SK-N-SH treated with all-trans-retinoic acid at 6 μM for 48 hours (cell line): ENCODE measurements around the gene TAF3.

Experiments
- ATAC-seq: fragments of 200-7000 bp; cut with Tn5 transposase; 3 replicates; pipeline ENCODE4 v1.9.1; 2020; ENCODE audit warnings: mild to moderate bottlenecking, moderate library complexity
- ARNTL ChIP-seq: fragments of 450-650 bp; formaldehyde crosslinking; IDR thresholded peaks from 2 replicates; pipeline ENCODE4 v1.5.0; 2020; ENCODE audit warnings: low read depth, mild to moderate bottlenecking, moderate library complexity, borderline replicate concordance
- BACH2 ChIP-seq: fragments of 250-450 bp; sonication (Bioruptor Pico); IDR thresholded peaks from 2 replicates; pipeline ENCODE4 v1.9.0; 2021; ENCODE audit warnings: mild to moderate bottlenecking, borderline replicate concordance
- CSRNP3 ChIP-seq: fragments of 250-450 bp; sonication (Bioruptor Pico); IDR thresholded peaks from 2 replicates; pipeline ENCODE4 v1.5.1; 2021; ENCODE audit warnings: mild to moderate bottlenecking, moderate library complexity
- GLIS3 ChIP-seq: fragments of 250-450 bp; sonication (Bioruptor Pico); IDR thresholded peaks from 2 replicates; pipeline ENCODE4 v1.5.0; 2020; ENCODE audit warnings: mild to moderate bottlenecking, moderate library complexity
- OSR1 ChIP-seq: fragments of 250-450 bp; sonication (Bioruptor Pico); IDR thresholded peaks from 2 replicates; pipeline ENCODE4 v1.8.0; 2022; ENCODE audit warnings: moderate library complexity, mild to moderate bottlenecking, inconsistent platforms
- PPARA ChIP-seq: fragments of 250-450 bp; sonication (Bioruptor Pico); IDR thresholded peaks from 2 replicates; pipeline ENCODE4 v1.5.0; 2020; ENCODE audit warnings: mild to moderate bottlenecking, borderline replicate concordance
- SNAI2 ChIP-seq: fragments of 250-450 bp; sonication (Bioruptor Pico); IDR thresholded peaks from 2 replicates; pipeline ENCODE4 v1.5.0; 2020; ENCODE audit warnings: mild to moderate bottlenecking, moderate library complexity
- TCF4 ChIP-seq: fragments of 250-450 bp; sonication (Bioruptor Pico); IDR thresholded peaks from 2 replicates; pipeline ENCODE4 v1.8.0; 2021; ENCODE audit warnings: mild to moderate bottlenecking, moderate library complexity, borderline replicate concordance
- TOX ChIP-seq: fragments of 250-450 bp; sonication (Bioruptor Pico); IDR thresholded peaks from 2 replicates; pipeline ENCODE4 v1.8.0; 2021; ENCODE audit warnings: mild to moderate bottlenecking, moderate library complexity, borderline replicate concordance
- ZC3H10 ChIP-seq: fragments of 250-450 bp; sonication (Bioruptor Pico); IDR thresholded peaks from 2 replicates; pipeline ENCODE4 v1.5.1; 2021; ENCODE audit warnings: mild to moderate bottlenecking, moderate library complexity
- ZFP3 ChIP-seq: fragments of 250-450 bp; sonication (Bioruptor Pico); IDR thresholded peaks from 2 replicates; pipeline ENCODE4 v1.5.0; 2020; ENCODE audit warnings: mild to moderate bottlenecking, moderate library complexity
- ZFP30 ChIP-seq: fragments of 450-650 bp; formaldehyde crosslinking; IDR thresholded peaks from 2 replicates; pipeline ENCODE4 v1.5.0; 2022; ENCODE audit warnings: mild to moderate bottlenecking, moderate library complexity
- ZNF70 ChIP-seq: fragments of 450-650 bp; formaldehyde crosslinking; IDR thresholded peaks from 2 replicates; pipeline ENCODE4 v1.5.0; 2020; ENCODE audit warnings: mild to moderate bottlenecking, moderate library complexity
- ZNF8 ChIP-seq: fragments of 450-650 bp; formaldehyde crosslinking; IDR thresholded peaks from 2 replicates; pipeline ENCODE4 v1.5.0; 2020; ENCODE audit warnings: mild to moderate bottlenecking, moderate library complexity
- TF ChIP-seq, protein P1 (sequence below): fragments of 250-450 bp; sonication (Bioruptor Pico); IDR thresholded peaks from 2 replicates; pipeline ENCODE4 v1.5.0; 2020; ENCODE audit warnings: mild to moderate bottlenecking, moderate library complexity
- TF ChIP-seq, protein P2 (sequence below): fragments of 250-450 bp; sonication (Bioruptor Pico); IDR thresholded peaks from 2 replicates; pipeline ENCODE4 v1.5.1; 2020; ENCODE audit warnings: low read depth, mild to moderate bottlenecking, moderate library complexity

The TAF3 gene

DNA sequence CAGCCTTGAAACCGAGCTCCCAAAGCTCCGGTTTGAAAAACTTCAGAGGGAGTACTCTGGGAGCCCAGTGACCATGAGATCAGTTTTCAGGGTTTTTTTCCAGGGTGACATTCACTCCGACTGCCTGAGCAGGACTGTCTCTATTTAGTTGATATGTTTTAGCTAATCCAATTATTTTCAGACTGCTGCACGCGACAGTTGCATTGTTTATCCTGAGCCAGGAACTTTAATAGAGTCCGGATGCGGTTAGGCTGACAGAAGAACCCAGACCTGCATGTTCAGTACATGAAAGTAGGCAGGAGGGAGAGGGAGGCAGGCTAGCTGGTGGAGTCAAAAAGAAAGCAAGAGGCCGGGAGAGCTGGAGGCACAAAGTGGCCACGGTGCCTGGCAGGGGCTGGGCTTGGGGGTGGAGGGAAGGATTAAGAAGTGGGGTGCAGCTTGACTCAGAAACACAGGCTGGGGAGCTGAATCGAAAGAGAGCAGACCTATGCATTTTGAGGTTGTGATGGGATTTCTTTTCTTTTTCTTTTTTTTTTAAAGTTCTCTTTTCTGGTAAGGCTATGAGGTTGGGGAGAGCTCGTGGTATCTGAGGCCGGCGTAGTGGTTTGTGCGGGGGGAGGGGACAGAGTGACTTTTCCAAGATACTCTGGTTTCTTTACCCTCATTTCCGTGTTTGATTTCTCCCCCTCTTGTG is 241.9 kb downstream of the TAF3 start:
- TF ChIP-seq BACH2 (no peak), TCF4 (peak; percentile 46; the same call in 1 of the 2 replicates)
- peak; percentile 58 for ATAC-seq

DNA sequence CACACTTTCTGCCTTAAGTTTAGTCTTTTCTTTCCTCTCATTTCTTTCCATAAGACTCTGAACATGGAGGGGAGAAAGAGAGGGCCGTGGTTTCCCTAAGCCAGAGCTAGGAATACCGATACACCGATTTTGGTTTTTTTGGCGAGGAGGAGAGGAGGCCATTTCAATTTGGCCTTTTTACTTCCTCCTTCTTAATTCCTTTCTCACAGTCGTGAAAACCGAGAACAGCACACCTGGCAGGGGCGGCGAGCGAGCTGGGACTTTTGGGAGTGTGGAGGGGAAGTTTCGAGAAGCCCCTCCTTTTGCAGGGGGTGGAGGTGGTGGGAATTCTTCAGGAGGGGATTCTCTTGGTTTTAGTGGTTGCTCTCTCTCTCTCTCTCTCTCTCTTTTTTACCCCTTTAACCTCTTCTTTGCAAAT is 242.4 kb downstream of the TAF3 start:
- no peak for ATAC-seq
- TF ChIP-seq TOX (CRISPR knock-in tag) = no peak
- no peak for TF ChIP-seq ZFP30 (CRISPR knock-in tag)
- no peak for TF ChIP-seq ZC3H10 (CRISPR knock-in tag)

DNA sequence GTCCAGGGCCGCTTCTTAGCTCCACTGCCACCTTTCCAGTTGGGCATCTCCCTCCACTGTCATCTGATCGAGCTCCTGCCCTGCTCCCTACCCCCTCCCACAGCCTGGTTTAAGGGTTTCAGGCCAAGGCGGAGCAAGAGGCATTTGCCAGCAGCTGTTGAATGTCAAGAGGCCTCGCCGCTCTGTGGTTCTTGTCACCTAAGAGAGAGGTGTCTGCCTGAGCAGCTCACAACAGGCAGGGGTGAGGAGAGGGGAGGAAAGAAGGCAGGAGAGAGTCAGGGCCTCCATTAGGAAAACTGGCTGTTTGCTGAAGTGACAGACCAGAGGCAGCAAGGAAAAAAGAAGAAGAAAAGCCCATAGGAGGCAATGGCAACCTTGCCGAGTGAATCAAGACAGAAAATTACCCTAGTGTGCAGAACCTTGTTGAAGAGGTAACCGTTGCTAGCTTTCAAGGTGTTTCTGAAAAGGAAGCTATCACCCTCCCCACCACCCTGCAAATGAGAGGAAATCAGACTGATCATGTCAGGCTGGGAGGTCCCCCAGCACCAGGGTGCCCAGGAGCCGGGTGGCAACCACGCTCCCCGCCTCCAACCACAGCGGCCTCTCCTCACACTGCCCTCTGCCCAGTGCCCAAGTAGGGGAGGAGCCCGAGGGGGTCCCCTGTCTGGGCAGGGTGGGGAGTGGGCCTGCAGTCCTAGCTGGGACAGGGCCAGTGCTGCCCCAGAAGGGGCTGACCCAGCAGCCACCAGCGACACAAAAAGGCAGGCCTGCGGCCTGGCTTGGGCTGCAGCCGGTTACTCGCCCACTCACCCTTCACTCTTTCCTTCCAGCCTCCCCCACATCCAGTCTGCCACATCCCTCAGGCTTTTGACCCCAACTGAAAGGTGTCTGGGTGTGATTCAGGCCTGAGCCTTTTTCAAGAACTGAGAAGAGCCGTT is 243.2 kb downstream of the TAF3 start:
- no peak for TF ChIP-seq TOX (CRISPR knock-in tag)
- TF ChIP-seq, protein P1, sequence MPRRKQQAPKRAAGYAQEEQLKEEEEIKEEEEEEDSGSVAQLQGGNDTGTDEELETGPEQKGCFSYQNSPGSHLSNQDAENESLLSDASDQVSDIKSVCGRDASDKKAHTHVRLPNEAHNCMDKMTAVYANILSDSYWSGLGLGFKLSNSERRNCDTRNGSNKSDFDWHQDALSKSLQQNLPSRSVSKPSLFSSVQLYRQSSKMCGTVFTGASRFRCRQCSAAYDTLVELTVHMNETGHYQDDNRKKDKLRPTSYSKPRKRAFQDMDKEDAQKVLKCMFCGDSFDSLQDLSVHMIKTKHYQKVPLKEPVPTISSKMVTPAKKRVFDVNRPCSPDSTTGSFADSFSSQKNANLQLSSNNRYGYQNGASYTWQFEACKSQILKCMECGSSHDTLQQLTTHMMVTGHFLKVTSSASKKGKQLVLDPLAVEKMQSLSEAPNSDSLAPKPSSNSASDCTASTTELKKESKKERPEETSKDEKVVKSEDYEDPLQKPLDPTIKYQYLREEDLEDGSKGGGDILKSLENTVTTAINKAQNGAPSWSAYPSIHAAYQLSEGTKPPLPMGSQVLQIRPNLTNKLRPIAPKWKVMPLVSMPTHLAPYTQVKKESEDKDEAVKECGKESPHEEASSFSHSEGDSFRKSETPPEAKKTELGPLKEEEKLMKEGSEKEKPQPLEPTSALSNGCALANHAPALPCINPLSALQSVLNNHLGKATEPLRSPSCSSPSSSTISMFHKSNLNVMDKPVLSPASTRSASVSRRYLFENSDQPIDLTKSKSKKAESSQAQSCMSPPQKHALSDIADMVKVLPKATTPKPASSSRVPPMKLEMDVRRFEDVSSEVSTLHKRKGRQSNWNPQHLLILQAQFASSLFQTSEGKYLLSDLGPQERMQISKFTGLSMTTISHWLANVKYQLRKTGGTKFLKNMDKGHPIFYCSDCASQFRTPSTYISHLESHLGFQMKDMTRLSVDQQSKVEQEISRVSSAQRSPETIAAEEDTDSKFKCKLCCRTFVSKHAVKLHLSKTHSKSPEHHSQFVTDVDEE (CRISPR knock-in tag) = 0 out of 2 replicates have a peak, but pooled peaks have one; percentile 9
- peak; percentile 1; the same call in 2 of the 3 replicates for ATAC-seq

DNA sequence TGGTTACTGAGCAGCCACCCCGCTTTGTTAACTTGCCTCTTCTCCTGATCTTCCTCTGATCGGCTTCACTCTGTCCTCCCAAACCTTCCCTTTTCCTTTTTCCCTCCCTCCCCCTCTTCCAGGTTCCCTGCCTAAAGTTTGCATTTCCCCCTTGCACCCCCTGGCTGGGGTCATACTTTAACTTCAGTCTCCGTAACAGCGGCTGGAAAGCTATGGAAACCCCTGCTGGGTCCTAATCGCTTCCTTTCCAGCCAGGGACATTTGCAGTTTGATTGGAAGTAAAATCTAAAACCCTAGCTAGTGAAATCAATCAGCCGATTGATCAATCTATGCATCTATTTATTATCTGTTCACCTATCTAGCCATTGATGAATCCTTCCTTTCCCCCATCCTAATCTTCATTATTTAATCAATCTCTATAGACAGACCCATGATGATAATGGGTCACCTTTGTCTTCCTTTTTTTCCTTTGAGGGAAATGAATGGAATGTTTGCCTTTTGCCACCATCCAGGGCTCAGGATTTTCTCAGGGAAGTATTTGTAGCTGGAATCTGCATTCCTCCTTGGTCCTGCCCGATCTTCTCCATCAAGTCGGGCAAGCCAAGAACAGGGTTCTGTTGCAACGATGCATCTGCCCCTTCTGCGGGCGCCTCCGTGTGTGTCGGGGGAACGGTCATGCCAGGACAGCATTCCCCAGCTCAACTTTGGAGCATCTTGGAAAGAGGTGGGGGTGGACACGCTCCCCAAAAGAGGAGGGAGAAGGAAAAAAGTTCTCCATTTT is 245.0 kb downstream of the TAF3 start:
- no peak for ATAC-seq
- TF ChIP-seq ZFP30 (CRISPR knock-in tag) (no peak), ZFP3 (no peak), SNAI2 (CRISPR knock-in tag) (no peak)

DNA sequence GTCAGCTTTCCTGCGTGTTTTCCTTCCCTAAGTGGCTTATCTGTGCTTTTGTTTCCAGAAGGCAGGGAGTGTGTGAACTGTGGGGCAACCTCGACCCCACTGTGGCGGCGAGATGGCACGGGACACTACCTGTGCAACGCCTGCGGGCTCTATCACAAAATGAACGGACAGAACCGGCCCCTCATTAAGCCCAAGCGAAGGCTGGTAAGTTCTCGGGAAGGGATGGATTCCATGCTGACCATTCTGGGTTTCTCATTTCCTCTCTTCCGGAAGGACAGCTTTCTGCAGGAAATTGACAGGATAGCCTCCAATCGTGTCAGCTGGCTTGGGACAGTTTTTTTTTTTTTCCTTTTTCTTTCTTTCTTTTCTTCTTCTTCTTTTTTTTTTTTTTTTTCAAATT is 245.6 kb downstream of the TAF3 start:
- TF ChIP-seq, protein P1 (CRISPR knock-in tag) = no peak
- TF ChIP-seq ZFP30 (CRISPR knock-in tag) (no peak), ZNF8 (CRISPR knock-in tag) (no peak), GLIS3 (CRISPR knock-in tag) (no peak), ARNTL (CRISPR knock-in tag) (no peak), PPARA (no peak), TOX (CRISPR knock-in tag) (no peak), SNAI2 (CRISPR knock-in tag) (no peak), ZNF70 (CRISPR knock-in tag) (no peak), BACH2 (no peak), OSR1 (no peak), CSRNP3 (CRISPR knock-in tag) (no peak)
- TF ChIP-seq, protein P2, sequence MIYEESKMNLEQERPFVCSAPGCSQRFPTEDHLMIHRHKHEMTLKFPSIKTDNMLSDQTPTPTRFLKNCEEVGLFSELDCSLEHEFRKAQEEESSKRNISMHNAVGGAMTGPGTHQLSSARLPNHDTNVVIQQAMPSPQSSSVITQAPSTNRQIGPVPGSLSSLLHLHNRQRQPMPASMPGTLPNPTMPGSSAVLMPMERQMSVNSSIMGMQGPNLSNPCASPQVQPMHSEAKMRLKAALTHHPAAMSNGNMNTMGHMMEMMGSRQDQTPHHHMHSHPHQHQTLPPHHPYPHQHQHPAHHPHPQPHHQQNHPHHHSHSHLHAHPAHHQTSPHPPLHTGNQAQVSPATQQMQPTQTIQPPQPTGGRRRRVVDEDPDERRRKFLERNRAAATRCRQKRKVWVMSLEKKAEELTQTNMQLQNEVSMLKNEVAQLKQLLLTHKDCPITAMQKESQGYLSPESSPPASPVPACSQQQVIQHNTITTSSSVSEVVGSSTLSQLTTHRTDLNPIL (CRISPR knock-in tag) = no peak
- no peak for ATAC-seq
